PFSK-1 (cell line): ENCODE results near the gene SPATA9.

Experiments used
- FOXP2 ChIP-seq: optimal IDR thresholded peaks from 2 replicates; pipeline ENCODE3; 2011; ENCODE audit warnings: borderline replicate concordance, control low read depth, inconsistent platforms; ENCODE audit not compliant: insufficient read depth; ENCODE audit errors: extremely low read length, extremely low read depth
- POLR2AphosphoS5 ChIP-seq: IDR thresholded peaks from 2 replicates; pipeline ENCODE4 v1.6.1; 2012; ENCODE audit warnings: low read depth, mild to moderate bottlenecking, control low read depth, low read length, moderate library complexity
- SIN3A ChIP-seq: IDR thresholded peaks from 2 replicates; pipeline ENCODE4 v1.6.1; 2012; ENCODE audit warnings: mild to moderate bottlenecking, low read length, moderate library complexity, borderline replicate concordance; ENCODE audit not compliant: insufficient read depth
- TAF1 ChIP-seq: IDR thresholded peaks from 2 replicates; pipeline ENCODE4 v1.6.1; 2012; ENCODE audit warnings: low read length, control low read depth, borderline replicate concordance; ENCODE audit not compliant: insufficient read depth
- TF ChIP-seq, protein P1 (sequence below), 2 experiments: IDR thresholded peaks; 2 replicates each; pipeline versions ENCODE4 v1.6.1 to v1.8.0; 2011 to 2012; ENCODE audit warnings: low read depth in 2 of 2, low read length in 2 of 2, control low read depth in 1 of 2, inconsistent platforms in 1 of 2, mild to moderate bottlenecking in 1 of 2, moderate library complexity in 1 of 2; ENCODE audit not compliant: insufficient read depth in 1 of 2

Gene SPATA9

DNA sequence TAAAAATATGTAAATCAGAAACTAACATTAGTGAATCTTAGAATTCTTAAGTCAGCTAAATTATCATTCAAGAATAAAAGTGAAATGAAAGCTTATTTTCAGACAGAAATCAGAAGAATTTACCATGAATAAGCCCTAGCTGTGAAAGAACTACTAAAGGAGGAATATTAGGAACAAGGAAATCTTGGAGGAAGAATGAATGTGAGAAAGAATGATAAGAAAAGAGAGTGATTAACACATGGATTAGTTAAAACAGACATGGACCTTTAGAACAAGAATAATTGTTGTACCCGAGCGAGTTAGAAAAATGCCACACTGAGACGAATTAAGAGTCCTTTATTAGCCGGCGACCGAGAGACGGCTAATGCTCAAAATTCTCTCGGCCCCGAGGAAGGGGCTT, 24.3 kb upstream of the SPATA9 start:
- TF ChIP-seq, protein P1, sequence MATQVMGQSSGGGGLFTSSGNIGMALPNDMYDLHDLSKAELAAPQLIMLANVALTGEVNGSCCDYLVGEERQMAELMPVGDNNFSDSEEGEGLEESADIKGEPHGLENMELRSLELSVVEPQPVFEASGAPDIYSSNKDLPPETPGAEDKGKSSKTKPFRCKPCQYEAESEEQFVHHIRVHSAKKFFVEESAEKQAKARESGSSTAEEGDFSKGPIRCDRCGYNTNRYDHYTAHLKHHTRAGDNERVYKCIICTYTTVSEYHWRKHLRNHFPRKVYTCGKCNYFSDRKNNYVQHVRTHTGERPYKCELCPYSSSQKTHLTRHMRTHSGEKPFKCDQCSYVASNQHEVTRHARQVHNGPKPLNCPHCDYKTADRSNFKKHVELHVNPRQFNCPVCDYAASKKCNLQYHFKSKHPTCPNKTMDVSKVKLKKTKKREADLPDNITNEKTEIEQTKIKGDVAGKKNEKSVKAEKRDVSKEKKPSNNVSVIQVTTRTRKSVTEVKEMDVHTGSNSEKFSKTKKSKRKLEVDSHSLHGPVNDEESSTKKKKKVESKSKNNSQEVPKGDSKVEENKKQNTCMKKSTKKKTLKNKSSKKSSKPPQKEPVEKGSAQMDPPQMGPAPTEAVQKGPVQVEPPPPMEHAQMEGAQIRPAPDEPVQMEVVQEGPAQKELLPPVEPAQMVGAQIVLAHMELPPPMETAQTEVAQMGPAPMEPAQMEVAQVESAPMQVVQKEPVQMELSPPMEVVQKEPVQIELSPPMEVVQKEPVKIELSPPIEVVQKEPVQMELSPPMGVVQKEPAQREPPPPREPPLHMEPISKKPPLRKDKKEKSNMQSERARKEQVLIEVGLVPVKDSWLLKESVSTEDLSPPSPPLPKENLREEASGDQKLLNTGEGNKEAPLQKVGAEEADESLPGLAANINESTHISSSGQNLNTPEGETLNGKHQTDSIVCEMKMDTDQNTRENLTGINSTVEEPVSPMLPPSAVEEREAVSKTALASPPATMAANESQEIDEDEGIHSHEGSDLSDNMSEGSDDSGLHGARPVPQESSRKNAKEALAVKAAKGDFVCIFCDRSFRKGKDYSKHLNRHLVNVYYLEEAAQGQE (IDR thresholded peaks at IDR 0.05; ENCODE audit: insufficient read depth in 1 of 2, low read depth in 2 of 2, low read length in 2 of 2) = no peak
- no peak for TF ChIP-seq FOXP2
- no peak for TF ChIP-seq SIN3A
- TF ChIP-seq TAF1 = no peak
- no peak for TF ChIP-seq POLR2AphosphoS5

DNA sequence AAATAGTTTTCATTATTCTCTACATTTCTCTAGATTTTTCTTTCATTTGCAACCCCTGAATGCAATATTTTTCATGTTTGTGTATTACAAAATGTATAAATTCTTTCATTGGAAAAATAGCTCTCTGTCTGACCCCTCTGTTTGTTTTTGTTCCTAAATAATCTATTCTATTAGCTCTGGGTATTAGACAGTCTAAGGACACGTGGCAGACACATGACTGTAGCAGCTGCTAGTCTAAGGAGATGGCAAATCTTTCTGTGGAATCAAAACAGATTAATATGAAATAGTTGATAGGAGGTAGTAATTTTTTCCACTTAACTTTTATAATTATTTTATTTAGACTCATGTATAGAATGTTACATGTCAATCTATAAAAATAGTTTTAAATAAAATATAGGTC, 21.4 kb upstream of the SPATA9 start:
- TF ChIP-seq, protein P1 (IDR thresholded peaks at IDR 0.05; ENCODE audit: insufficient read depth in 1 of 2, low read depth in 2 of 2, low read length in 2 of 2) = no peak
- TF ChIP-seq TAF1 (no peak), SIN3A (no peak), POLR2AphosphoS5 (no peak), FOXP2 (no peak)

DNA sequence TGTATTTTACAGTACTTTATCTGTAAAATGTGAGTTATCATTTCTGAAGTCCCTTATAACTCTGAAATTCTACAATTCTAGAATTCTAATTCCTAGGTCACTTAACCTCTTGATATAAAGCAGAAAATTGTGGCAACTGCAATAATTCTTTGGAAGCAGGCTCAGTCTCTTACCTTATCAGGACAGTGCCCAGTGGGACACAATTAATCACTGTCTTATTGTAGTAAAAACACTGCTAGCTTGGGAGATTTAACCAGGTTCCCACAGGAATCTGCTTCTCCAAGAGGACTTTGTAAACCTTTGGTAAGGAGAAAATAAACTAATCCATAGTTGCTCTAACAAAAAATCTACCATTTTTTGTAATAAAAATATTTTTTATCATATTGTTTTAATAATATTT, 18.3 kb upstream of the SPATA9 start:
- no peak for TF ChIP-seq SIN3A
- TF ChIP-seq FOXP2 = no peak
- TF ChIP-seq TAF1 = no peak
- TF ChIP-seq, protein P1 (IDR thresholded peaks at IDR 0.05; ENCODE audit: insufficient read depth in 1 of 2, low read depth in 2 of 2, low read length in 2 of 2) = no peak
- no peak for TF ChIP-seq POLR2AphosphoS5

DNA sequence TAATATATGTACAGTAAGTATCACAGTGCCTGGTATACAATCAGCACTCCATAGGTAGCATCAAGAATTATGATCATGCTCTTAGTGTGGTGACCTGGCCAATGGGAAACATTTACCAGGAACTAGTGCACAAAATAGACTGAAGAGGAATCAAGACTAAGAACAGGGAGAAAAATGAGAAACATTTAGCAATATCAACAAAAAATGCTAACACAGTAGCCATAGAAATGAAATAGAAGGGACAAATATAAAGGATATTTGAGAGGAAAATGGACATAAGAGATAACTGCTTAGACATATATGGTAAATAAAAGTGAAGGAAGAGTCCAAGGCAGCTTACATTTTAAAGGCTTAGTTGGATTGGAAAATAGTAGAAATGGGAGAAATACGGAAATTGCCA, 16.5 kb upstream of the SPATA9 start:
- TF ChIP-seq, protein P1 (IDR thresholded peaks at IDR 0.05; ENCODE audit: insufficient read depth in 1 of 2, low read depth in 2 of 2, low read length in 2 of 2) = no peak
- TF ChIP-seq FOXP2 = no peak
- TF ChIP-seq POLR2AphosphoS5 = no peak
- TF ChIP-seq TAF1 = no peak
- TF ChIP-seq SIN3A = no peak
